Middle frontal gyrus (tissue), 1 donor: Measurements from ENCODE around the gene R3HCC1L.
"Not testable (repeated sequence)": the region's sequence is repeated elsewhere in the genome, so short reads cannot be mapped to it uniquely, and the experiment has no call there.

Experiments used
- DNase-seq: peaks from one replicate; pipeline ENCODE4 v3.0.0-alpha.2; 2015; ENCODE audit warnings: low spot score; ENCODE audit errors: extremely low spot score

R3HCC1L gene

GRCh38 chr10:98226508-98227144, 92.2 kb downstream of the R3HCC1L start:
- DNase-seq, result no peak

- DNase-seq, result not testable (repeated sequence)
Measured at GRCh38 chr10:98227713-98228112, 93.3 kb downstream of the R3HCC1L start.

- not testable (repeated sequence) for DNase-seq
Measured at GRCh38 chr10:98228266-98228665, 93.8 kb downstream of the R3HCC1L start.

DNA sequence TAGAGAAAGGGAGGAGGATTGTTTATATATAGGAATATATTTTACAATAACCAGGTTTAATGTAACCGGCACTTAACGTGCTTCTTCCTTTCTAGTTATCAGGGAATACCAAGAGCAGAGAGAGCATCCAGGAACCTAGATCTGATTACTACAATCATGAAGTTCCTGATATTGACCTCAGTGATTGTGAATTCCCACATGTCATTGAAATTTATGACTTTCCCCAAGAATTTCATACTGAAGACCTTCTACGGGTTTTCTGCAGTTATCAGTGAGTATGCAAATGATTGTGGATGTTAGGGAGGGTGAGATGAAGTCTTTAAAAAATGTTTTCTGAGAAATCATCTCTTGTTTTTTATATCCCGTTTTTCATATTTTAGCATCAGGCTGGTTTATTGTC, 97.0 kb downstream of the R3HCC1L start:
- no peak for DNase-seq

DNA sequence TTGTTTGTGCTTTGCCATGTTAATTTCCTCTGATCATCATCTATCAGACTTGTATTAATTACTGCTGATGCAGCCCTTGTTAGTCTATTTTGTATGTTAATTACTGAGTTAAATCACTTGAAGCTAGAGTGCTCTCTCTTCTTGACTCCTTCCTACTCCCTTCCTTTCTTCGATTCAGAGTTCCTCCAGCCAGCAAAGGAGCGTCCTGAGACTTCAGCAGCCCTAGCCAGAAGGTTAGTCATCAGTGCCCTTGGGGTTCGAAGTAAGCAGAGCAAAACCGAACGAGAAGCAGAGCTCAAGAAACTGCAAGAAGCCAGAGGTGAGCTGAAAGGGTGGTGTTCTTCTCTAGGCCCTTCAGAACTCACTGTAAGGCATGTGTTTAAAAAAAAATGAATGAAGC, 101.4 kb downstream of the R3HCC1L start:
- no peak for DNase-seq

GRCh38 chr10:98236862-98237261, 102.4 kb downstream of the R3HCC1L start:
- no peak for DNase-seq

DNA sequence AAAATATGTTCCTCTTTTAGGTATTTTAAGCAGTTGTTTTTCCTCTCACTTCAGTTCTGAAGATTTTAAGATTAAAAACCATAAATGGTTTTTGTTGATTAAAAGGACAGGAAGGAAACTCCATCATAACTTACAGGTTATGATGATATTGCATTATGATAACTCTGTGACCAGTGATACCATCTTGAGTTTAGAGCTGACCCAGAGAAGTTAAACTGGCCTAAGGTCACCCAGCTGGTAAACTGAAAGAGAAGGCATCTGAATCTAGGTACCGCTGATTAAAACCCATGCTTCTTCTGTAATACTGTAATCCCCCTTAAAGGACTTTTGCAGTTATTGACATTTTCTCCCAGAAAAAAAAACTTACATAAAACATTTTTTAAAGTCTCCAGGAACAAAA, 103.9 kb downstream of the R3HCC1L start:
- no peak for DNase-seq

- no peak for DNase-seq
Measured at GRCh38 chr10:98240524-98240923, 106.1 kb downstream of the R3HCC1L start.

DNA sequence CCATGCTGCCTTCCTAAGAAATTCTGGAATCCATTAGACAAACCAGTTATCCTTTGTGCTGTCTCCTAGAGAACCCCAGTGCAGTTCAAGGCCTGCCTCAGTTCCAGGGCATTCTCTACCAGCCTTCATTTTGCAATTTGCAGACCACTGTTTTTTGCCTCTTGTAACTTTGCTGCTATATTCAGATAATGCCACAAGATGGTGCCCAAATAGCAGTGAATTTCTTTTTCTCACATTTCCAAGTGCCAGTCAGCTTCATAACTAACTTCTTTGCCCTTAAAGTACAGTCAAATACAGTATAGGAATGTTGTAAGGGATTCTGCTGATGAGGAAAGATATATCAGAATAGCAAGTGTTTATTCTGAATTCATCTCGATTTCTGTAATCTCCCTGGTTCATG, 108.4 kb downstream of the R3HCC1L start:
- peak; percentile 31 for DNase-seq

DNA sequence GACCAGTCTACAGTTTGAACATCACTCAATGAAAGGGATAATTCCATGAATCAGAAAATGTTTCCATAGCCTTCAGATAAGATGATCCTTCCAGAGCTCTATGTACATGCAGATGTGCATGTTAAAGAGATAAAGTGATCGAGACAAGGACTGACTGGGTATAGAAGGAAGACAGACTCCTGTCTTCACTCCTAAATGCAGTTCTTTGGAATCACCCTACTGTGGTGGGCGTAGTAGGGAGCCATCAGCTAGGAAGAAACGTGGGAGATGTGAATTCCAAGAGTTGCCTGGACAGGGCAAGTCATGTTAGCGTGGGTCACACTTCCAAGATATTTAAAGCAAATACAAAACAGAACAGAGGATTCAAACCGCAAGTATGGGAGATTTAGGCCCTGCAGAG, 109.7 kb downstream of the R3HCC1L start:
- DNase-seq, result no peak

- no peak for DNase-seq
Measured at GRCh38 chr10:98244586-98244985, 110.1 kb downstream of the R3HCC1L start.

- DNase-seq, result no peak
Measured at GRCh38 chr10:98246911-98247805, 112.7 kb downstream of the R3HCC1L start.

DNA sequence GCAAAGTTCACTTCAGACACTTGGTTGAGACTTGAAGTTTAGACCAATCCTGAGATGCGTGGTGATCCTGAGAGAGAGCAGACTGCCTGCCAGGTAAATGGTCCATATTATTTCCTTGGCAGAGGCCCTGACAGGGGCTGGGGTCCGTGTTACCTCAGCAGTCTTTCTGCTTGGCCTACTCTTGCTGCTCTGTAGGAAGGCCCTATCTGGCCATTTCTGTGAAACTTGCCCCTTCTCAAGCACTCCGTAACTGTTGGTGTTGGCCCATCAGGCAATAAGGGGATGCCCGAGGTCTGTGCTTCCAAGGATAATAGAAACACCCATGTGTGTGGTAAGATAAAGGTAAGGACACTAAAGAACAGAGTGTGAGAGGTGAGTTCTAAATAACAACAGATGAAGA, 113.6 kb downstream of the R3HCC1L start:
- no peak for DNase-seq

DNA sequence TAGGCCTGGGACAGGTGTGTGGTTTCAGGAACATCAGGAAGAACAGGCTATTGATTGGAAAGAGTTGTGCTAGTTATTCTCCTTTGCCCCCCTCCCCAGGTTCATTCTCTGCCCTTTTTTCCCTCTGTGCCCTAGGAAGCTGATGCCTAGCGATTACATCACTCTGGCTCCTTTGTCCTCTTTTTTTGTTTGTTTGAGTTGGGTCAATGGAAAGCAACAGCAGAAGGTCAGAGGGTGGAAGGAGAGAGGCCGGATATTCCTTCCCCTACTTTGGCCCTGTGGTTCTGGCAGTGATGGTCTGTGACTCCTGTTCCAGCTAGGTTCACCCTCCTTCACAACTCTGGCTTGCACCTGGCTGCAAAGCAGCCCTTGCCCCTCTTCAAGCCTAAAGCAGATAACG, 114.7 kb downstream of the R3HCC1L start:
- no peak for DNase-seq

DNA sequence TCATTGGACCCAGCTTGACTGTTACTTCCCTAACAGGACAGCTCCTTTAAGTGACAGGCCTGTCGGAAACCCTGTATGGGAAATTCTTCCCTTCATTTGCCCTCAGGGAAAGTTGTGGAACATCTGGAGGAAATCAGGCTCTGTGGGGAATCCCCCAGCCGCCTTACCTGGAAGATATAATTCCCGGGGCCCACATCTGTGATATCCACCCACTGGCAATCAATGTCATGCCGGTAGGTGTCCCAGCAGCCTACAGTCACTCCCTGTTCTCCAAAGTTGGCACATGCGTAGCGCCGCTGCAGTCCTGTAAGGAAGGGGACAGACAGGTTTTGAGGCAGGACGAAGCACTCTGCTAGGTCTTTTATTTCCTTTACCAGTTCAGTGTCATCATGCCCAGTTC, 116.9 kb downstream of the R3HCC1L start:
- no peak for DNase-seq

DNA sequence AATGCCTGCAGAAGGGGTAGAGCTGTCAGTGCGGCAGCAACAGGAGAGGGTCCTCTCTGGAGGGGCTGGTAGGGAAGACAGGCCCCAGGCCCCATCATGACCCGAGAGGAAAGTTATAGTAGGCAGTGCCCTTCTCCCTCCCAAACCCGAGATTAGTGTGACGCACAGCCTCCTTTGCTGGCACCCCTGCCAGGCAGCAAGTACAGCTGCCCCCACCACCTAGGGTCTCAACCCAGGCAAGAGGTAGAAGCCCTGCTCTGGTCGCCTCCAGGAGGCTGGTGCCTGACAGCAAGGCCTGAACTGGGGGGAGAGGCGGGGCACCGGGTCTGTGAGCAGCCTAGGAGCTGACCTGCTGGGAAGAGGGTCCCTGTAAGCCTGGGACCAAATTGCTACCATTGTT, 118.0 kb downstream of the R3HCC1L start:
- DNase-seq, result no peak

DNA sequence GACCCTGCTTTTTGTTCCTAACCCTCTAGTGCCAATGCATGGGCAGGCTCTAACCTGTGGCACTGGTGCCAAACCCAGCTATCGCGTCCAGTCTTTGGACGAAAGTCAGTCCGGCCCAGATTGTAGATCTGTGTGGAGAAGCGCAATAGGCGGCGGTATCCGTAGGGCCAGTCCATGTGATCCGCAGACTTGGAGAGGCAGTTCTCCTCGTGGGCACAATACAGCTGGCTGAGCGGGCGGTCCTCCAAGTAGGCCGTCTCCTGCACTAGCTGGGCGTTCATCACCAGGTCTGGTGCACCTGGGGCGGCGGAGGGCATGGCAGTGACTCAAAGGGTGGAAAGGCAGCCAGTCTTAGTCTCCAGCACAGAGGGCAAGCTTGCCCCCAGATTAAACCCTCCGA, 119.0 kb downstream of the R3HCC1L start:
- DNase-seq, result no peak

DNA sequence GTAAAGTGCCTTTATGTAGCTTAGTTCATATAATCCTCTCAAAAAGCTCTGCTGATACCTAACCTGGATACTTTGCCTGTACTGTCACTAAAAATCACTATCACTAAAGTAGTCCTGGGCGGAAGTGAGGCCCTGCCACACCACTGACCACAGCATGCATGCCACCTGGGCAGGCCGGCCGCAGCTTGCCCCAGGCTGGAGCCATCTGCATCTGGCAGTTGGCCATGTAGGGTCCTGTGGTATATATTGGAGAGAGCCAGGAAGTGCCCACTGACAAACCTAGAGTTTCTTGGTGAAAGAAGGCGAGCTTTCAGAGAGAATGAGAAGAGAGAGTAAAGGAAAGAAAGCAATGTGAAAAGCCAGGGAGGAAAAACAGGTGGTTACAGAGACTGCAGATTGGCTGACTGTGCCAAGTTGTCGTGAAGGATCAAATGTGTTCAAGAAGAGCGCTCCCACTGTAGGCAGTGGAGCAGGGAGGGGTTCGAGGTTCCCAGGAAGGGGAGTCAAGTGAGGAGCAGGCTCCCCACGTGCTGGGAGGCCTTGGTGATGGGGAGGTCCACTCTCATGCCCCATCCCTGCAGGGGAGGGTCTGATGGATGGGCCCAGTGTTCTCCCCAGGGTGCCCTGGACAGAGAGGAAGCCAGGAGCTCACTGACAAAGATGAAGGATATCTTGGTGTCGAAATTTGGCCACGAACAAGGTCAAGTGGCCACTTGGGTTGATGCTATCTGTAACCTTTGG, 119.9 kb downstream of the R3HCC1L start:
- no peak for DNase-seq

DNA sequence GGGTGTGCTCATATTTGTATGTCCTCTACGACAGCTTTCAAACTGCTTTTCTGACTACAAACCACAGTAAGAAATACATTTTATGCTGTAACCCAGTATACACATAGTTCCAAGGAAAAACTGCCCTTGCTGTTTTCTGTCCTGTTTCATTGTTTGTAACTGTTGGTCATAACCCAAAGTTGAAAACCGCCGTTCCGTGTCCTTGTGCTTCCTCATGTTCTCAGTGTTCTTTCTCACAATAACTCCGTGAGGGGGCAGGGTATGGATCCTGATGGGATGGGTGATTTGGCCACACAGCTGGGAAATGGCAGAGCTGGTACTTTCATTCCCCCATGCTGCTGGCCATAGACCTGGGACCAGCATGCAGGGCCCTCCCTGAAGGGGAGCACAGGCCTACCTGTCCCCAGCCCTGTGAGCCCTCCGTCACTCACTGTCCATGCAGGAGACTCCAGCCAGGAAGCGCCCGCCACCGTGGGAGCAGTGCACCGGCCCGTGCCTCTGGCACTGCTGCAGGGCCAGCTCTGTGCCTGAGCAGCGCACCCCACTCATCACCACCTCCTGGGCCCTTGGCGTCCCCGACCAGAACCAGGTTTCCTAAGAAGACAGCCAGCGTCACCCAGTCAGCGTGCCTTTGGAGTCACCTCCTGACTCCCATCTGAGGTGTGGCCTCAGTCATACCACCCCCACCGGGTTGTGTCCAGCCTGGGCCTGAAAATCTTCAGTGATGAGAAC, 120.9 kb downstream of the R3HCC1L start:
- no peak for DNase-seq

GRCh38 chr10:98256692-98257091, 122.2 kb downstream of the R3HCC1L start:
- DNase-seq, result no peak

DNA sequence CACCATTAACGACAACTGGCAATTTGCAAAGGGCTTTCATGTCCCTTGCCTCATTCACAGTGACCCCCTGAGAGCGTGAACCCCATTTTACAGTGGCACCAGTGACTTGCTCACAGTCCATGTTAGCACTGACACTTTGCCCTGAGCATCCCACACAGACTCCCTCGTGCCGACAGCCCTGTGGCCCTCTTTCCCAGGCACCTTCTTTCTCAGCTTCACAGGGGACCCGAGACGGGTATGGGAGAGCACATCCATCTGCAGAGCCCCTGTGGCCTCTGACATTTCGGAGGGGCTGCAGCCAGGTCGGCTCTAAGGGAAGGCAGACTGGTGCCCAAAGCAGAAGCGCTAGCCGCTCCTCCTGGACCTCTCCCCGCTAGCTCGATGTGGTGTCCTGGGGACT, 122.7 kb downstream of the R3HCC1L start:
- no peak for DNase-seq
